Activated CD8-positive, alpha-beta memory T cell treated with anti-CD3 and anti-CD28 coated beads for 24 hours (primary cell): ENCODE data around the gene CCL24.
"Not testable (repeated sequence)": the region's sequence is repeated elsewhere in the genome, so short reads cannot be mapped to it uniquely, and the experiment has no call there.

Experiments used
- DNase-seq: peaks from one replicate; pipeline ENCODE4 v3.0.0-alpha.2; 2020

CCL24 gene

GRCh38 chr7:75818472-75818871 lies 4.9 kb upstream of the CCL24 start:
- no peak for DNase-seq

- DNase-seq: no peak
Measured at GRCh38 chr7:75817116-75817515, 3.5 kb upstream of the CCL24 start.

- DNase-seq: no peak
Measured at GRCh38 chr7:75815418-75816064, 1.9 kb upstream of the CCL24 start.

- no peak for DNase-seq
Measured at GRCh38 chr7:75814407-75814947, 871 bp upstream of the CCL24 start.

GRCh38 chr7:75813084-75813483 lies 522 bp downstream of the CCL24 start:
- no peak for DNase-seq

- DNase-seq: no peak
Measured at GRCh38 chr7:75811894-75812678, 1.5 kb downstream of the CCL24 start.

- no peak for DNase-seq
Measured at GRCh38 chr7:75809396-75809795, 4.2 kb downstream of the CCL24 start.

- DNase-seq: no peak
Measured at GRCh38 chr7:75808106-75808505, 5.5 kb downstream of the CCL24 start.

GRCh38 chr7:75807452-75807851 lies 6.2 kb downstream of the CCL24 start:
- DNase-seq: no peak

GRCh38 chr7:75806560-75807307 lies 6.9 kb downstream of the CCL24 start:
- DNase-seq: no peak

GRCh38 chr7:75804705-75805104 lies 8.9 kb downstream of the CCL24 start:
- no peak for DNase-seq

GRCh38 chr7:75804004-75804403 lies 9.6 kb downstream of the CCL24 start:
- no peak for DNase-seq

GRCh38 chr7:75802552-75802821 lies 11.1 kb downstream of the CCL24 start:
- DNase-seq: no peak

GRCh38 chr7:75798770-75799169 lies 14.8 kb downstream of the CCL24 start:
- no peak for DNase-seq

GRCh38 chr7:75796420-75796819 lies 17.2 kb downstream of the CCL24 start:
- DNase-seq: no peak

GRCh38 chr7:75795831-75796285 lies 17.7 kb downstream of the CCL24 start:
- no peak for DNase-seq

GRCh38 chr7:75793676-75794075 lies 19.9 kb downstream of the CCL24 start:
- DNase-seq: no peak

GRCh38 chr7:75792567-75792966 lies 21.0 kb downstream of the CCL24 start:
- not testable (repeated sequence) for DNase-seq

- DNase-seq: no peak
Measured at GRCh38 chr7:75789361-75789924, 24.2 kb downstream of the CCL24 start.

GRCh38 chr7:75788154-75788847 lies 25.3 kb downstream of the CCL24 start:
- not testable (repeated sequence) for DNase-seq

GRCh38 chr7:75783058-75783457 lies 30.5 kb downstream of the CCL24 start:
- not testable (repeated sequence) for DNase-seq

- not testable (repeated sequence) for DNase-seq
Measured at GRCh38 chr7:75780647-75781273, 32.8 kb downstream of the CCL24 start.
